ENCODE results near the gene ZFYVE28. TPM values are rescaled to one million over a fixed set of nuclear protein-coding genes. Genes with fewer than 3 reads are reported as not detected.

Gene ZFYVE28
- total RNA-seq, 2 experiments from 2014 or later: 6.1 to 6.3 TPM

DNA sequence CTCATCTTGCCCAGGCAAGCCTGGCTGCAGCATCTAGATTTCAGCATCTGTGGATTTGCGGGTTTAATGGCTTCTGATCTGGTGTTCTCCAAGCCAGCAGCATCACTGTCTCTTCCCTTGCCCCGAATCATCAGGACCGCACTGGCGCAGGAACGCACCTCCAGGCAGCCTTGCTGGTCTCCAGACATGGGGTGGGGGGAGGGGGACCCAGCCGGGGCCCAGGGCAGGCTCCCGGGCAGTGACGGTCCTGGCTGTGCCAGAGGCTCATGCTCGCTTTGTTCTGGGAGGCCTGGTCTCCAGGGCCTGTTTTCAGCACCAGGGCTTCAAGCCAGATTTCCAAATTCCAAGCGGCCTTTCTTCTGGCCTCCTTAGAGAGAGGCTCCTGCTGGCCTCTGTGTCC lies 5.2 kb upstream of the ZFYVE28 start:
- no peak for ATAC-seq
- ChIA-PET CTCF (no interaction called here), POLR2A (no interaction called here)
- Mint-ChIP-seq H3K4me1 (ENCODE audit: low read depth) (peaks cover 12% of the 10 kb centered on the region), H3K27me3 (ENCODE audit: low read depth) (peaks cover 30% of the 10 kb centered on the region), H3K36me3 (ENCODE audit: low read depth) (no peaks in the 10 kb centered on the region), H3K27ac (no peak overlapping the region), H3K9me3 (ENCODE audit: insufficient read depth) (no peaks in the 10 kb centered on the region), H3K4me3 (no peak overlapping the region)
- no peak for DNase-seq

- POLR2A ChIA-PET: no interaction called here
- Mint-ChIP-seq H3K27ac (no peak overlapping the region), H3K27me3 (ENCODE audit: low read depth) (peaks cover 30% of the 10 kb centered on the region)
These were observed 4.6 kb upstream of the ZFYVE28 start for GRCh38 chr4:2423066-2423465.

GRCh38 chr4:2421928-2422327 lies 3.5 kb upstream of the ZFYVE28 start:
- Mint-ChIP-seq H3K4me3 (no peak overlapping the region), H3K9me3 (ENCODE audit: insufficient read depth) (no peaks in the 10 kb centered on the region), H3K4me1 (ENCODE audit: low read depth) (peaks cover 19% of the 10 kb centered on the region), H3K27me3 (ENCODE audit: low read depth) (peaks cover 37% of the 10 kb centered on the region), H3K36me3 (ENCODE audit: low read depth) (no peaks in the 10 kb centered on the region), H3K27ac (no peak overlapping the region)
- CTCF ChIA-PET: interaction anchor here (0.9 to 2.9 kb wide), 2 partner anchors 40 to 202 kb away, joined by 4 to 11 read pairs; no protein-coding TSS in a partner anchor
- POLR2A ChIA-PET: interaction anchor here (0.5 to 1.4 kb wide), 3 partner anchors 9 to 542 kb away, joined by 3 read pairs; partner anchors contain the start of gene GRK4
- no peak for DNase-seq
- no peak for ATAC-seq

More at GRCh38 chr4:2423066-2423465, 4.6 kb upstream of the ZFYVE28 start:
- DNase-seq (no peak), ATAC-seq (no peak)
- CTCF ChIA-PET: interaction anchor here (1.1 kb wide), 1 partner anchor 19 kb away, joined by 4 read pairs; no protein-coding TSS in a partner anchor
- Mint-ChIP-seq H3K4me1 (ENCODE audit: low read depth) (peaks cover 12% of the 10 kb centered on the region), H3K9me3 (ENCODE audit: insufficient read depth) (no peaks in the 10 kb centered on the region), H3K36me3 (ENCODE audit: low read depth) (no peaks in the 10 kb centered on the region), H3K4me3 (no peak overlapping the region)

DNA sequence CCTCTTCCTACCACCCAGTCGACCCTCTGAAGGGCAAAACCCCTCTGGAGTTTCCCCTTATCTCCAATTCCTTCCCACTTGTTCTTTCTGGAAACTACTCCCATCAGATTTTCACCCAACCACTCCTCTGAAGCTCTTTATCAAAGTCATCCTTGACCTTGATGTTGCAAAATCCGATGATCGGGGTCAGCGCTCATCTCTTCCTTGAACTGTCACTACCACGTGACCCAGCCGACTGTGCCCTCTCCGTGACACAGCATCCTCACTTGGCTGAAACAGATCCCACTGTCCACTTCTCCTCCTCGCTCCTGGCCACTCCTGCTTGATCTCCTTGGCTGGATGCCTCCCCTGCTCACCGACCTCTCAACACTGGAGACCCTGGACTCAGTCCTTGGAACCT lies 1.4 kb upstream of the ZFYVE28 start:
- ChIA-PET CTCF (interaction anchor here (1.0 to 2.9 kb wide), 8 partner anchors 12 to 200 kb away, joined by 3 to 11 read pairs (median 4); partner anchors contain the start of genes HAUS3, POLN and RNF4), POLR2A (interaction anchor here (1.3 to 1.4 kb wide), 2 partner anchors 49 to 129 kb away, joined by 3 to 6 read pairs; partner anchors contain the start of gene RNF4)
- Mint-ChIP-seq H3K4me1 (ENCODE audit: low read depth) (peaks cover 35% of the 10 kb centered on the region), H3K9me3 (ENCODE audit: insufficient read depth) (no peaks in the 10 kb centered on the region), H3K36me3 (ENCODE audit: low read depth) (no peaks in the 10 kb centered on the region), H3K27me3 (ENCODE audit: low read depth) (peaks cover 52% of the 10 kb centered on the region), H3K4me3 (no peak overlapping the region), H3K27ac (no peak overlapping the region)
- DNase-seq (no peak), ATAC-seq (no peak)

DNA sequence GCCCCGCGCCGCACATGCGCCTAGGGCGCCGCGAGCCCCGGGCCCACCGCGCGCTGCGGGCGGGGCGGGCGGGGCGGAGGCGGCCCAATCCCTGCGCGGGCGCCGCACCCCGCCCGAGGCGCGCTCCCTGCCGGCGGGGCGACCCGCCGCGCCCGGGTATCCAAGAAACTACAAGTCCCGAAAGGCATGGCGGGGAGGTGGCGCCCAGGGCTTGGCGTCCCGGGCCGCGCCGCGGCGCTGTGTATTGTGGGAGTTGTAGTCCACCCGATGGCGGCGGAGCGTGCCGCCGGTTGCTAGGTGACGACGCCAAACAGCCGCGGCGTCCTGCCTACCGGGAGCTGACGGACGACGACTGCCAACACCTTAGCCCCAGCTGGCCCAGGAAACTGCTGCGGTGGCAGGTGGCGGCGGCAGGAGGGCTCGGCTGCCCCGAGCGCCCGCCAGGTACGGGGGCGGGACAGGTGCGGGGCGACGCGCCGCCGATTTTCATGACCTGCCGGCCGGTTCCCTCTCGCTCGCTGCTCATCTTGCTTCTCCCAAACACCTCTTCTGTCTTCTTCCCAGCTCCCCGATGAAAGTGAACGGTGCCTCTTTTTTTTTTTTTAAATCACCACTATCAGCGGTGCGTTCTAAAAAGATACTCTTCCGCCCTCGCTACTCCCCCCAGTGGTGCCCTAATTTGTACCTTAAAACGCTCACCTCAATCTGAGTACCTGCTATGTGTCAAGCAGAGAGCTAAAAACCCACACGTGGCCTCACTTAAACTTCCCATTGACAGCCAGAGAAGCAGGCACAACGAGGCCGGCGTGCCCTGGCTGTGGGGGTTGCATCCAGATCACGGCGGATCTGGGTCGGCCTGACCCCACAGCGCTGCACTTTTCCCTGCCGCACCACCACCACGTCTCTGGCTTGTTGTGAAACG lies 466 bp upstream of the ZFYVE28 start, which contains the start of gene CFAP99:
Gene CFAP99, plus strand, starts transcription at position 306 of the 922 bp plus-strand sequence.
- H3K4me1 Mint-ChIP-seq (ENCODE audit: low read depth): peaks cover 44% of the 10 kb centered on the region
- peak within 1 kb of the TSS; percentile 76 for H3K4me3 Mint-ChIP-seq
- no peaks in the 10 kb centered on the region for H3K36me3 Mint-ChIP-seq (ENCODE audit: low read depth)
- ATAC-seq: peak; percentile 88
- H3K9me3 Mint-ChIP-seq (ENCODE audit: insufficient read depth): no peaks in the 10 kb centered on the region
- POLR2A ChIA-PET: interaction anchor here (0.9 to 1.4 kb wide), 3 partner anchors 16 to 128 kb away, joined by 3 to 6 read pairs (median 3); partner anchors contain the start of gene RNF4
- peak within 1 kb of the TSS; percentile 13 for H3K27ac Mint-ChIP-seq
- H3K27me3 Mint-ChIP-seq (ENCODE audit: low read depth): peaks cover 58% of the 10 kb centered on the region
- DNase-seq: peak; percentile 99
- CTCF ChIA-PET: interaction anchor here (0.6 to 1.5 kb wide), 10 partner anchors 9 to 199 kb away, joined by 3 to 6 read pairs (median 4); partner anchors contain the start of genes HAUS3, POLN and RNF4

- Mint-ChIP-seq H3K4me3 (peak overlapping the region; percentile 75), H3K9me3 (ENCODE audit: insufficient read depth) (no peaks in the 10 kb centered on the region), H3K27ac (no peak overlapping the region), H3K36me3 (ENCODE audit: low read depth) (no peaks in the 10 kb centered on the region), H3K27me3 (ENCODE audit: low read depth) (peaks cover 56% of the 10 kb centered on the region), H3K4me1 (ENCODE audit: low read depth) (peaks cover 60% of the 10 kb centered on the region)
- ChIA-PET CTCF (no interaction called here), POLR2A (no interaction called here)
- ATAC-seq (no peak), DNase-seq (no peak)
These were observed 1.1 kb downstream of the ZFYVE28 start for GRCh38 chr4:2417226-2417764.

DNA sequence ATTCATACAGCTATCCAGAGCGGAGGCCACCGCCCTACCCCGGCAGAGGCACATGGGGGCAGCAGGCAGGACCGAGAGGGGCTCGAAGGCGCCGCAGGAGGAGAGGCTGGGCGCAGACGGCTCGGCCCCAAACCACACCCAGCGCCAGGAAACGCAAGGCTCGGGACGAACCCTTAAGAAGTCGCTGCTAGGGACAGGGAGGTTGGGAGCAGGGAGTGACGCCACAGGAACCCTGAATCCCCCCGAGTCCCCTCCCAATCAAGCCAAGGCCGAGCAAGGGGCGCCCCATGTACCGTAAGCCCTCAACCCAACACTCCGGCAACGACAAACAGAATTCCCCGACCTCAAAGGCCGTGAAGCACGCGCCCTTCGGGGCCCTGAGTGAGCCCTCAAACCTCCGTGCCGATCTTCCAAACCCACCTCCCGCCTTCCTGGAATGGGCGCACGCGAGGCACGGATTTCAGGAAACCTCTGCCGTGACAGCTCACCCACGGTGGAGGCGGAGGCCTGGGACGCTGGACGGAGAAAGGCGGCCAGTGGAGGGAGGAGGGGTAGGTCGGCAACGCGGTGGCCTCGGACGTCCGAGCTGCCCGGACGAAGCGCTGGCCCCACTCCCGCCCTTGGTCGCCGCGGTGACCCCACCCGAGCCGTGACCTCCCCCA lies 1.8 kb downstream of the ZFYVE28 start:
- ChIA-PET POLR2A (interaction anchor here (0.6 kb wide), 1 partner anchor 621 kb away, joined by 3 read pairs; no protein-coding TSS in a partner anchor), CTCF (interaction anchor here (1.2 to 1.6 kb wide), 3 partner anchors 23 to 197 kb away, joined by 5 read pairs; no protein-coding TSS in a partner anchor)
- Mint-ChIP-seq H3K27me3 (ENCODE audit: low read depth) (peaks cover 50% of the 10 kb centered on the region), H3K9me3 (ENCODE audit: insufficient read depth) (no peaks in the 10 kb centered on the region), H3K4me3 (peak overlapping the region; percentile 52), H3K36me3 (ENCODE audit: low read depth) (no peaks in the 10 kb centered on the region), H3K4me1 (ENCODE audit: low read depth) (peaks cover 66% of the 10 kb centered on the region), H3K27ac (no peak overlapping the region)
- no peak for DNase-seq
- no peak for ATAC-seq

GRCh38 chr4:2415881-2416563 lies 2.4 kb downstream of the ZFYVE28 start:
- Mint-ChIP-seq H3K4me3 (peak overlapping the region; percentile 52), H3K27me3 (ENCODE audit: low read depth) (peaks cover 49% of the 10 kb centered on the region), H3K4me1 (ENCODE audit: low read depth) (peaks cover 73% of the 10 kb centered on the region), H3K36me3 (ENCODE audit: low read depth) (no peaks in the 10 kb centered on the region), H3K27ac (no peak overlapping the region), H3K9me3 (ENCODE audit: insufficient read depth) (no peaks in the 10 kb centered on the region)
- ChIA-PET POLR2A (interaction anchor here (0.5 to 1.0 kb wide), 4 partner anchors 52 to 620 kb away, joined by 3 to 4 read pairs (median 3); partner anchors contain the start of genes HAUS3 and POLN), CTCF (interaction anchor here (1.2 to 1.6 kb wide), 4 partner anchors 23 to 196 kb away, joined by 3 to 5 read pairs (median 5); no protein-coding TSS in a partner anchor)
- ATAC-seq: no peak
- DNase-seq: no peak

GRCh38 chr4:2415213-2415612 lies 3.2 kb downstream of the ZFYVE28 start:
- Mint-ChIP-seq H3K27ac (no peak overlapping the region), H3K27me3 (ENCODE audit: low read depth) (peaks cover 41% of the 10 kb centered on the region), H3K4me3 (no peak overlapping the region), H3K9me3 (ENCODE audit: insufficient read depth) (no peaks in the 10 kb centered on the region), H3K36me3 (ENCODE audit: low read depth) (no peaks in the 10 kb centered on the region), H3K4me1 (ENCODE audit: low read depth) (peaks cover 76% of the 10 kb centered on the region)
- ChIA-PET CTCF (interaction anchor here (1.2 to 1.6 kb wide), 4 partner anchors 22 to 195 kb away, joined by 3 to 5 read pairs (median 5); no protein-coding TSS in a partner anchor), POLR2A (interaction anchor here (0.9 to 1.0 kb wide), 2 partner anchors 173 to 408 kb away, joined by 3 to 4 read pairs; partner anchors contain the start of genes HAUS3 and POLN)
- ATAC-seq: no peak
- DNase-seq: no peak

DNA sequence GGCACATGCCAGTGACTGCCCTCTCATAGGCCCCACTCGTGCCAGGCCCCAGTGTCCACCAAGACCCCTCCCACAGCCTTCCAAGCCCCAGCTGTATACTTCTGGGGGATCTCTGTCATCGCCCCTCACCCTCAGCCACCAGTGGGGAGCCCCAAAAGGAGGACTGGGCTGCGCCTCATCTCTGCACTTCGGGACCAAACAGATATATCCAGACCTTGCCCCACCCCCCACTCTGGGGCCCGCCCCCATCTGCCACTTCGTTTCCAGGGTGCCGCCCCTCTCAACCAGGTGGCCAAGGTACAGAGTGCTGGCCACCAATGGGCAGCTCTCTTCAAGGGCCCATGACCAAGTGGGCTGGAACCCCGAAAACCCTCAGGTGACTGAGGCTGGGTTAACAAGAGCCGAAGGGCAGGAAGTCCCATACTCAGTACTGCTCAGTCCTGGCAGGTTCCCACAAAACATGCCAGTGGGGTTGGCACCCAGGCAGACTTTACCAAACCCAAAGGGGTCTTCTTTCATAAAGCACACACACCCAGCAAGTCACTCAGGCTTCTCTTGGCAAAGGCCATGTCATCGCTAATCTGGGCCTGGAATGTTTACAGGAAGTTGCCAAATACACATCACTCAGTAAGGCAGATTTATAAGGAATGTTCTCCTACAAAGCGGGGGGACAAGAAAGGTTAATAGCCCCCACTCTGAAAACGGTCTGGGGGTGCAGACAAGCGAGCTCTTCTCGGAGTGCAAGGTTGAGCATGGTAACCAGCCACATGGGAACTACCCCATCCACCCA lies 4.4 kb downstream of the ZFYVE28 start:
- H3K36me3 Mint-ChIP-seq (ENCODE audit: low read depth): no peaks in the 10 kb centered on the region
- POLR2A ChIA-PET: interaction anchor here (0.6 to 2.4 kb wide), 7 partner anchors 8 to 421 kb away, joined by 3 to 20 read pairs (median 6); partner anchors contain the start of genes MXD4 and RNF4
- peaks cover 65% of the 10 kb centered on the region for H3K4me1 Mint-ChIP-seq (ENCODE audit: low read depth)
- peak overlapping the region; percentile 97 for H3K27ac Mint-ChIP-seq
- peaks cover 29% of the 10 kb centered on the region for H3K27me3 Mint-ChIP-seq (ENCODE audit: low read depth)
- no peak for ATAC-seq
- peak; percentile 47 for DNase-seq
- peak overlapping the region; percentile 56 for H3K4me3 Mint-ChIP-seq
- CTCF ChIA-PET: interaction anchor here (1.8 to 2.4 kb wide), 6 partner anchors 20 to 194 kb away, joined by 4 to 11 read pairs (median 6); partner anchors contain the start of gene MXD4
- H3K9me3 Mint-ChIP-seq (ENCODE audit: insufficient read depth): no peaks in the 10 kb centered on the region

Measured in activated CD8-positive, alpha-beta T cell treated with anti-CD3 and anti-CD28 coated beads, Interleukin-2, amount 10 ng/mL, durations not matched to agents 7 days and 5 days (primary cell).